NCI-H128 (cell line): ENCODE results near the gene TMEM200C.
A peak's percentile ranks its signal among the peaks of the same experiment; 100 is the strongest.
"Not testable (repeated sequence)": the region's sequence is repeated elsewhere in the genome, so short reads cannot be mapped to it uniquely, and the experiment has no call there.

Source experiments
- DNase-seq: peaks from one replicate; lab custom pipeline; 2025; ENCODE audit not compliant: unreplicated experiment; lab: John Stamatoyannopoulos, UW

The TMEM200C gene

GRCh38 chr18:5892823-5893431 is 2.4 kb downstream of the TMEM200C start:
- DNase-seq = no peak

GRCh38 chr18:5891854-5892215 is 3.5 kb downstream of the TMEM200C start:
- DNase-seq = no peak

DNA sequence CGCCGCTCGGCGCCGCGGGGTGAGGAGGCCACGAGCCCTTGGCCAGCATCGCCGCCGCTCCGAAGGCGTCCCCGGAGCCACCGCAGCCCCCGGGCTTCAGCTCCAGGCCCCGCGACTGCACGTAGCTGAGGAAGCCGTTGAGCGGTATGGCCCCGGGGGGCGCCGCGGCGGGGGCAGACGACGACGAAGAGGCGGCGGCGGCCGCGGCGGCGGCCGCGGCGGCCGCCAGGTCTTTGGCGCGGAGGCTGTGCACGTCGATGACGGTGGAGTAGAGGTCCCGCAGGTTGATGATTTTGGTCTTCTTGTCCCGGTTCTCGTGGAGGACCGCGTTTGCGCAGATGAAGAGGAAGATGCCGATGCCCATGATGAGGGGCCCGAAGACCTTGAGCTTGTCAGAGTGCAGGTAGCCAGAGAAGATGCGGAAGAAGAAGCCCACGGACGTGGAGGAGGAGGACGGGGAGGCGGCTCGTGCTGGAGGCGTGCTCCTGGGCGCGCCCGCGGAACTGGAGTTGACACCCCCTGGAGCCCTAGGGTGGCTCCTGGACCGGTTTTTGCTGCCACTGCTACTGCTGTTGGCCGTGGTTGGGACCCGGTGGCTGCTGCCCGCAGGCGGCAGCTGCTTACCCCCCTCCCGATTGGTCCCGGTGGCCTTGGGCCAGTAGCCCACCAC is 4.0 kb downstream of the TMEM200C start:
- DNase-seq = no peak

- DNase-seq = no peak
Measured at GRCh38 chr18:5890331-5891183, 4.8 kb downstream of the TMEM200C start.

DNA sequence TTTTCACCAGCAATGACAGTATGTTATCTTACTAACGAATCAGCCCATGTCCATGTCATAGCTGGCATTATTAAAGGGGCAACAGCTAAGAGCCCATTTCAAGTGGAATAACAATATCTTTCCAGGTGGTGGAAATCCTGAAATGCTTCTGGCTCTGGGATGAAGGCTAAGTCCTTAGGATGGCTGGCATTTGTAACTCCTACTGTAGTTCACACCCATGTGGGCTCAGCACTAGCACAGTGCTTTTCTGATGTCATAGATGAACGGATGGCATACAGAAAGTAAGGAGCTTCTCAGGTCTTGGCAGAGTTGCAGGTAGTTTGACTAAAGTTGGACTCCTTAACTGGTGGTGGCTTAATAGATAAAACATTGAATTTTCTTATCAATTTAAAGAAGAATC is 10.0 kb downstream of the TMEM200C start:
- DNase-seq = no peak

DNA sequence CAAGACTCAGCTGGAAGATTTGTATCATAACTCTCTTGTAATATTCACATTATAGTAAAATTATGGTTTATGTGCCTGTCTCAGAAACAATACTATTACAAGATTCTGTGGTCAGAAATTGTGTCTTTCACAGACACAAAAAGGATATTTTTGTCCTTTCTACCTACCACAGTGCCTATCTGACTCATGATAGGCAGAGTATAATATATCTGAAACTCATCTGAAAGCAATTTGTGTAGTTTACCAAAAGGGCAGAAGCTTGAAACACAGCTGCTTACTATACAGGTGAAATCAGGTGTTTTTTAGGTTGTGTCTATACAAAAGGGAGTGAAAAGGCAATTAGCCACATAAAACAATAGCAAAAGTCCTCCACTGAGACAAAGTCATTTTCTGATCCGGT is 10.9 kb downstream of the TMEM200C start:
- DNase-seq = no peak

- DNase-seq = no peak
Measured at GRCh38 chr18:5879479-5879882, 15.8 kb downstream of the TMEM200C start.

DNA sequence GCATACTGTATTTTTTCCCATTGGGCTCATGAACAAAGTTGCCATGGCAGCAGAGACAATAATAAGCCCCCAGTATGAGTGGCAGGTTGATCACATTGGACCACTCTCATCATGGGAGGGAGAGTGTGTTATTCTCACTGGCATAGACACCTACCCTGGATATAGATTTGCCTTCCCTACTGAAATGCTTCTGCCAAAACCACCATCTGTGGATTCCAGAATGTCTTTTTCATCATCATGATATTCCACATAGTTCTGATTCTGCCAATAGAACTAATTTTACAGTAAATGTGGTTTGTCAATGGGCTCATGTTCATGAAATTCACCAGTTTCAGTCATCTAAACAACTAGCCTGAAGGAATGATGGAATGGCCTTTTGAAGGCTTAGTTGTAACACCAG is 18.4 kb downstream of the TMEM200C start:
- DNase-seq = no peak

GRCh38 chr18:5874336-5874735 is 21.0 kb downstream of the TMEM200C start:
- no peak for DNase-seq

DNA sequence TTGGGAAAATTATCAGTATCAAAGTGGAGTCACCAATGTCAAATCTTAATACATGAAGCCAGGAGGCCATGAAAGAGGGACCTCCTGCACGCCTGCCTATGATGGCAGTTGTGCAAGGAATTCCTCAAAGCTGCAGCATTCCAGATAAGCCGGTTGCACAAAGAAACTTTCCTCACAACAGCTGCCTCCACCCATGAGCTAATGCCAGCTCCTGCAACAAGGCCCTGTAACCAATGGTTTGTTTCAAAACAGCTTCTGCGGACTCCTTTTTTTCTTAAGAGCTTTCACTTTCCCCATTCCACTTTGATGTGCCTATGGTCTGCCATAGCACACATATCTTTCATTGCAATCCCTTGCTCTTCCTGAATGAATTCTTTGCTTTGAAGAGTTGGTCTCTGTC is 22.4 kb downstream of the TMEM200C start:
- no peak for DNase-seq

DNA sequence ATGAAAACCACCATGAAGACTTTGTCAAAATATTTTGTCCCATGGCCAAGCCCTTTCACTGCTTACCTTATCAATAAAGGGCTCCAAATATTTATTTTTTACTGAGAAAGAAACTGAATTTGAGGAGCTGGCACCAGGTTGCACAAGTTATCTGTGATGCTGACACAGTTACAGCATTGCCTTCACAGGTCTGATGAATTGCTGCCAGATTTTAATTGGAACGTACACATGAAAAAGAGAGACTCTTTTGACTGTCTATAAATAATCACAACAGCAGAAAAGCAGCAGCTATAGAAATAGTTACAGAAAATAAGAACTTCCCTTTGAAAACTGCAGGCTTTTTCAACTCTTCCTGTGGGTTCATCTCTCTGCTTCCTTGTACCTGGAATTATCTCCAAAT is 23.9 kb downstream of the TMEM200C start:
- DNase-seq = no peak

DNA sequence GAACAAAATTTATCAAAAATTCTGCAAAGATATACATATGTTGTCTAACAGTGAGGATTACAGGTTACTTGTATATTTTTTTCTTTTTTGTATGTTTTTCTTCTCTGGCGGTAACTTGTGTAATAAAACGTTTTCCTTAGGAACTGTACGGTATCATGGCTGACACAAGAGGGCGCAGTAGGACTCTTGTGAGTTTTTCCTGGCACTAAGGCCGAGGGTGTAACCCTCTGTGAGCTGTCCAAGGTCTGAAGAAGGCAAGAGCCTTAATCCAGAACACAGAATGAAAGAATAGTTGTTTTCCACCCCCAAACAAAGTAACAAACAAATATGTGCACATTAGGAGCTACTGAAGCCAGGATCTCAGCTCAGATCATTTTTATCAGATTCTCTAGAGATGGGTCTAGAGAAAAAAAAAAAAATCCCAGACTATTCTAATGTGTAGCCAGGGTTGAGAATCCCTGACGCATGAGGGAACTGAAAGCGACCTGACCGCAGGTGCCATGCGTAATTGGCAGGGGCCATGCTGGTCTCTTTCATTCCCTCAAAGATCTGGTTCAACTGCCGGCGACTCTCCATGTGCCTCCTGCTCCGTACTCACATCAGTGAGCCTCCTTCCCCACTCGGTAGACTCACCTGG is 27.0 kb downstream of the TMEM200C start:
- DNase-seq = peak; percentile 49

DNA sequence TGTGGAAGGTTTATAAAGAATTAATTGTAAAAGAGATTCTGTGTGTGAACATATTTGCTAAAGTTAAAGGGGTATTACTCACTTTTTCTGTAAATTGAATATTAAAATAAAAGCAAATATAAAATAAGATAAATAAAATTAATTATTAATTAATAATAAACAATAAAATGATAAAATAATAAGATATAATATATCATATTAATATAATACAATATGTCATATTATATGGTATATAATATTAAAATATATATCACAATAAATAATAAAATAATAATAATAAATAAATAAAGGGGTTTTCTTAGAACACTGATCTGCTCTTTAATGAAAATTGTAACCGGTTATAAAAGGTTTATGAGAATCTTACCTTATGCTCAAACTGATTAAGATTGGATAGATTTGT is 29.8 kb downstream of the TMEM200C start:
- no peak for DNase-seq

GRCh38 chr18:5862127-5862526 is 33.2 kb downstream of the TMEM200C start:
- DNase-seq = not testable (repeated sequence)

- no peak for DNase-seq
Measured at GRCh38 chr18:5857180-5857579, 38.1 kb downstream of the TMEM200C start.

DNA sequence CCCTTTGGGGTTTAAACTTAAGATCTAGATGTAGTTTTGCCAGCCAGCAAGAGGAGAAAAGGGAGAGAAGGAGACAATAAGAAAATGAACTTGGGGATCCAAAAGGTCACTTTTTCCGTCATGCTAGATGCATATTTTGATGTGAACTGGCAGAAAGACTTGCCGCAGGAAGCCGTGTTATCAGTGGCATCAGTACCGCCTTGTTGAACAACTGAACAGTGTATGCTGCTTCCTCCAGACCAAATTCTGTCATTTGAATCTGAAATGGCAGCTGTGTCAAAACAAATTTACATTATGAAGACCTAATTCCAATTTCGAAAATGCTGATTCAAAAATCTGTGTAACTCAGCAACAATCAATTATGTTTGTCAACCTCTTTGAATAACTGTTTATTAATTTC is 42.1 kb downstream of the TMEM200C start:
- no peak for DNase-seq

GRCh38 chr18:5851998-5852397 is 43.3 kb downstream of the TMEM200C start:
- no peak for DNase-seq

- DNase-seq = no peak
Measured at GRCh38 chr18:5842653-5843052, 52.7 kb downstream of the TMEM200C start.

DNA sequence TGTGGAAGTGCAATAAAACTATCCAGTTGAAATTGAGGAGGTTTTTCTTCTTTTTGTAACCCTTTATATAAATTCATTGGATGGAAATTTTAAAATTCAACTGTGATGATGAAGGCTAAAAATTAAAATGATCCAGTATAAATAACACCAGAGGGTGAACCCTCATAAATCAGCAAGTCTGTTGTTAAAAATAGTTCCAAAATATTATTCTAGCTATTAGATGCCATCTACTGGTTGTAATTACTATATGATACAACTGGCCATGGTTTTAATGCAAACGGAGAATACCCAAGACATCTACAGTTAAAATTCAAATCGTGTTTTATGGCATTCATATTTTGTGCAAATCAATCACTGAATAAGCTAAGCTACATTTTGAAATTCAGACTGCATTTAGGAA is 53.8 kb downstream of the TMEM200C start:
- DNase-seq = no peak

- no peak for DNase-seq
Measured at GRCh38 chr18:5840547-5840946, 54.8 kb downstream of the TMEM200C start.

GRCh38 chr18:5840025-5840424 is 55.3 kb downstream of the TMEM200C start:
- no peak for DNase-seq

DNA sequence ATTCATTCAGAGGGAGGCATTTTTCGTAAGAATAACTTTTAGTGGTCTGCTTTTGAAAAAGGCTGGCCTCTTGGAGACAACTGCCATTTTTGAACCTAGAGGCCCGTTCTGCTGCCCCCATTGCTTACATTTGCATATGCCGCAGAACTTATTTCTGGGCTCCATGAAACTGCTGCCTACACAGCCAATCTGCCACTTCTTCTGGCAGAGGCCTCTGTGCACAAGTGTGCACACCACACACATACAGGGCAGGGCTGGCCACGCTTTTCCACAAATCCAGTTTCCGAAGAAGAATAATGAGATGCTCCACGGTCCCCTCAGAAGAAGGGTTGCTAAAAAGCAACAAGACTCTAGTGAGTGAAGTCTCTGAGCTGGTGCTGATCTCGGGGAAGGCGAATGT is 56.2 kb downstream of the TMEM200C start:
- DNase-seq = no peak
